Measurements from ENCODE around the gene DHCR7. TPM values are rescaled to one million over a fixed set of nuclear protein-coding genes. Genes with fewer than 3 reads are reported as not detected.

Gene DHCR7
- total RNA-seq, 3 donors from 2014 or later (not counting 1 experiment from before 2014, with no cell fraction given): 12.5 to 18.1 (median 15.9) TPM

DNA sequence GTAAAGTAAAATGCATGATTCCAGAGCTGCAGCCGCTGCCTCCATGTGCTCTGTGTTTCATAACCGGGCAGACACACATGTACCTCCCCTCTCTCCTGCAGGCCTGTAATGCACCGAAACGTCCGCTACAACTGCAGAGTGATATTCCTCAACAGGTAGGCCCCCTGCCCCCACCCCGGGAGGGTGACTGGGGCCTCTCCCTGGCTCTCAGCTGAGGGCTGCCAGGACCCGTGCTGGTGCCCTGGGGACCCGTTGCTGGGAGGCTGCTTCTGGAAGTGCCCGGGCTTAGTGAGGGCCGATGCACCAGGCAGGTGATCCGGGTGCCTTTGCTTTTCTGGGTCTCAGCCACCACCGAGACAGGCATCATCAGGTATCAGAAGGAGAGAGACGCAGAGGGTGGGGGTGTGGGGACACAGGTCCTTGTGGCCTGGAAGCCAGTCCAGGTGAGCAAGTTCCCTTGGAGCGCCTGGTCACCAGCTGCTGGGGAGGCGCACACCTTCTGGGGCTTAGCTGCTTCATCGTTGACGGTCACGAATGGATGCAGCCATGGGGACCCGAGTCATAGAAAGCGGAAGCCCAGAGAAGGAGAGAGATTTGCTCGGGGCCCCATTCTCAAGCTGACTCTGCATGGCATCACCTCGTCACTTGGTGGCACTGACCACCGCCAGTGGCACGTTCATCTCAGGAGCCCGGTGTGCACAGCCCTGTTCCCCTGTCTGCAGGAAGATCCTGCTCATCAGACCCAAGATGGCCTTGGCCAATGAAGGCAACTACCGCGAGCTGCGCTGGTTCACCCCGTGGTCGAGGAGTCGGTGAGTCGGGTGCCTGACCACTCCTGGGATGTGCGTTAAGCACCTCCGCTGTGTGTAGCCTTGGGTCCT is 15.4 kb upstream of the DHCR7 start:
- intact Hi-C loops (cut with micrococcal nuclease): no loop called here
- Mint-ChIP-seq H3K36me3 (peaks cover 32% of the 10 kb centered on the region), H3K27ac (no peak overlapping the region), H3K9me3 (no peaks in the 10 kb centered on the region), H3K4me1 (peaks cover 13% of the 10 kb centered on the region in 2 donors), H3K4me3 (no peak overlapping the region), H3K27me3 (ENCODE audit: low read depth in 2 of 2) (no peaks in the 10 kb centered on the region)
- Histone ChIP-seq H3K27me3 (ENCODE audit: control insufficient read depth, insufficient read depth, low read length) (no peaks in the 10 kb centered on the region), H3K9me3 (ENCODE audit: control insufficient read depth, insufficient read depth, low read length) (no peaks in the 10 kb centered on the region), H3K27ac (ENCODE audit: low read length) (no peak overlapping the region), H3K4me3 (ENCODE audit: low read length) (no peak overlapping the region), H3K36me3 (ENCODE audit: control insufficient read depth, insufficient read depth, low read length) (peaks cover 54% of the 10 kb centered on the region), H3K4me1 (ENCODE audit: control insufficient read depth, insufficient read depth, low read length) (no peaks in the 10 kb centered on the region)
- ATAC-seq (no peak), DNase-seq (no peak)
- 98% methylated on average over 34 of the region's 34 CpGs for WGBS (ENCODE audit: insufficient coverage)
- TF ChIP-seq, protein P1, sequence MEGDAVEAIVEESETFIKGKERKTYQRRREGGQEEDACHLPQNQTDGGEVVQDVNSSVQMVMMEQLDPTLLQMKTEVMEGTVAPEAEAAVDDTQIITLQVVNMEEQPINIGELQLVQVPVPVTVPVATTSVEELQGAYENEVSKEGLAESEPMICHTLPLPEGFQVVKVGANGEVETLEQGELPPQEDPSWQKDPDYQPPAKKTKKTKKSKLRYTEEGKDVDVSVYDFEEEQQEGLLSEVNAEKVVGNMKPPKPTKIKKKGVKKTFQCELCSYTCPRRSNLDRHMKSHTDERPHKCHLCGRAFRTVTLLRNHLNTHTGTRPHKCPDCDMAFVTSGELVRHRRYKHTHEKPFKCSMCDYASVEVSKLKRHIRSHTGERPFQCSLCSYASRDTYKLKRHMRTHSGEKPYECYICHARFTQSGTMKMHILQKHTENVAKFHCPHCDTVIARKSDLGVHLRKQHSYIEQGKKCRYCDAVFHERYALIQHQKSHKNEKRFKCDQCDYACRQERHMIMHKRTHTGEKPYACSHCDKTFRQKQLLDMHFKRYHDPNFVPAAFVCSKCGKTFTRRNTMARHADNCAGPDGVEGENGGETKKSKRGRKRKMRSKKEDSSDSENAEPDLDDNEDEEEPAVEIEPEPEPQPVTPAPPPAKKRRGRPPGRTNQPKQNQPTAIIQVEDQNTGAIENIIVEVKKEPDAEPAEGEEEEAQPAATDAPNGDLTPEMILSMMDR (IDR thresholded peaks at IDR 0.05): no peak

DNA sequence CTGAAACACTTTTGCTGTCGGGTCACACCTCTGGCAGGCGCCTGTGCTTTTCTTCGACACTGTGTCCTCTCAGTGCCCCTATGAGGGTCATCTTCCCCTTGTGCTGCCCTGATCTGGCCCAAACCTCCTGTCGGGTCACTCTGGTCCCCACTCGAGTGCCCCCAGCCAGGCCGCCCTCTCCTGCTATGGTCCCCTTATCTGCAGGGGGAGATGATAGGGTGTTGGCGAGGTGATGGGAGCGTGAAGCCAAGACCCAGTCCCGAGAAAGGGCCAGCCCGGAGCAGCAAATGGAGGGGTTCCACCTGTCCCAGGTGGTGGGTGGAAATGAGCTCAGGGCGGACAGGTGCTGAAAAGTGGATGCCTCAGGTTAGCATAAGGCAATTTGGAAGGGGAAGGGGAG is 14.5 kb upstream of the DHCR7 start:
- H3K27me3 Mint-ChIP-seq (ENCODE audit: low read depth in 2 of 2): no peaks in the 10 kb centered on the region
- TF ChIP-seq, protein P1 (IDR thresholded peaks at IDR 0.05): no peak
- peak overlapping the region in 1 of 2 donors; percentile 2 for H3K27ac Mint-ChIP-seq
- no peak overlapping the region for H3K27ac ChIP-seq (ENCODE audit: low read length)
- WGBS (ENCODE audit: insufficient coverage): 99% methylated on average over 11 of the region's 11 CpGs
- no peaks in the 10 kb centered on the region for H3K27me3 ChIP-seq (ENCODE audit: control insufficient read depth, insufficient read depth, low read length)
- no peak overlapping the region for H3K4me3 Mint-ChIP-seq
- no peaks in the 10 kb centered on the region for H3K4me1 ChIP-seq (ENCODE audit: control insufficient read depth, insufficient read depth, low read length)
- intact Hi-C loops (cut with micrococcal nuclease): no loop called here
- H3K36me3 Mint-ChIP-seq: peaks cover 28% of the 10 kb centered on the region
- no peak for DNase-seq
- ATAC-seq: no peak
- no peaks in the 10 kb centered on the region for H3K9me3 Mint-ChIP-seq
- H3K9me3 ChIP-seq (ENCODE audit: control insufficient read depth, insufficient read depth, low read length): no peaks in the 10 kb centered on the region
- H3K4me3 ChIP-seq (ENCODE audit: low read length): no peak overlapping the region
- H3K36me3 ChIP-seq (ENCODE audit: control insufficient read depth, insufficient read depth, low read length): peaks cover 57% of the 10 kb centered on the region
- H3K4me1 Mint-ChIP-seq: peaks cover 15 to 19% of the 10 kb centered on the region in 2 donors

DNA sequence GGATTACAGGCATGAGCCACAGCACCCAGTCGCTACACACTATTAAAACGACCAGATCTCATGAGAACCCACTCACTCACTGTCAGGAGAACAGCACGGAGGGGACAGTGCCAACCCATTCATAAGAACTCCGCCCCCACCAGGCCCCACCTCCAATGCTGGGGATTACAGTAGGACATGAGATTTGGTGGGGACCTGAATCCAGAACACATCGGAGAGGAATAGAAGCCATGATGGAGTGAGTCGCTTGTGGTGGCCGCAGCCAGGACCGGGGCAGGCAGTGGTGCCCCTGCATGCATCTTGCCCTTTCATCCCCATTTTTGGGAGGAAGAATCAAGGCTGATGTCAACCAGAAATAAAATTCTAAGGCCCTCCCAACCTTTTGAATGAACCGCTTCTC is 13.5 kb upstream of the DHCR7 start:
- no peak overlapping the region for H3K4me3 Mint-ChIP-seq
- TF ChIP-seq, protein P1 (IDR thresholded peaks at IDR 0.05): no peak
- H3K27ac Mint-ChIP-seq: no peak overlapping the region
- Histone ChIP-seq H3K9me3 (ENCODE audit: control insufficient read depth, insufficient read depth, low read length) (no peaks in the 10 kb centered on the region), H3K36me3 (ENCODE audit: control insufficient read depth, insufficient read depth, low read length) (peaks cover 57% of the 10 kb centered on the region), H3K4me3 (ENCODE audit: low read length) (no peak overlapping the region), H3K27ac (ENCODE audit: low read length) (no peak overlapping the region), H3K4me1 (ENCODE audit: control insufficient read depth, insufficient read depth, low read length) (no peaks in the 10 kb centered on the region), H3K27me3 (ENCODE audit: control insufficient read depth, insufficient read depth, low read length) (no peaks in the 10 kb centered on the region)
- WGBS (ENCODE audit: insufficient coverage): 95% methylated on average over 9 of the region's 9 CpGs
- H3K4me1 Mint-ChIP-seq: peaks cover 24 to 25% of the 10 kb centered on the region in 2 donors
- no peak for ATAC-seq
- peaks cover 19% of the 10 kb centered on the region for H3K36me3 Mint-ChIP-seq
- no peaks in the 10 kb centered on the region for H3K9me3 Mint-ChIP-seq
- no peak for DNase-seq
- H3K27me3 Mint-ChIP-seq (ENCODE audit: low read depth in 2 of 2): no peaks in the 10 kb centered on the region
- intact Hi-C loops (cut with micrococcal nuclease): no loop called here
